ENCODE results near the gene IRX2.

The IRX2 gene

DNA sequence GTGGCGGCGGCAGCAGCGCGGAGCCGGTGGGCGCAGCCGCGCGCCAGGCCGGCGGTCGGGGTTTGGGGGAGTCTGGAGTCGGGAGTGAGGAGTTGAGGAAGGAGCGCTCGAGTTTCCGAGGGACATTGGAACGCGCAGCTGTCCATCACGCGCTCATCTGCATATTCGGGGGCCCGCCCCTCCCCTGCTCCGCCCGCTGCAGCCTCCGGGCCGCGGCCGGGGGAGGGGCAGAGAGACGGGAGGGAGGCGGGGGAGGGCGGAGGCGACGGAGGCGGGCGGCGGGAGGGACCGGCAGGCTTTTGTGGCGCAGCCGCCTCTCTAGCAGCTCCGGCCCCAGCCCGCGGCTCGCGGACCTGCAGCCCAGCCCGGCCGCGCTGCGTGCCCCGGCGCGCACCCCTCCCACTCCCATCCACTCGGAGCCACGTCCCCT is at the start of gene IRX2:
Gene IRX2, minus strand, starts transcription at position 86 of the 430 bp plus-strand sequence. CDS start 264 bp downstream, outside the sequence.
- no peak for FAIRE-seq

DNA sequence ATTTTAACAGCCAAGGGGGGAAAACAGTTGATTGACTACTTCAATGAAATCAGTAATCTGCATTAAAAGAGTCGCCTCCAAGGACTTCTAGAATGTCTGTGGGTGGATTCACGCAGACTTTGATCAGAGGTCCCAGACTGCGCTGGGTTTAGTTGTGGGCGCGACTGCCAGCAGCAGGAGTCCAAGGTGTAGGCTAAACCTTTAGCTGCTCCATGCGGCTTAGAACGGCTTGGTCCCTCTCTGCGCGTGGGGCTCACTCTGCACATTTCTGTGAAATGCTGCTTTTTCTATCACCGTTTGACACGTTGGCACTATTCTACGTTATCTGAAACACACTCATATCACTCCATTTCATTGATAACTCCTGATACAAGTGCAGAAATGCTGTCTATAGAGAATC is 48.6 kb upstream of the IRX2 start:
- FAIRE-seq: no peak

DNA sequence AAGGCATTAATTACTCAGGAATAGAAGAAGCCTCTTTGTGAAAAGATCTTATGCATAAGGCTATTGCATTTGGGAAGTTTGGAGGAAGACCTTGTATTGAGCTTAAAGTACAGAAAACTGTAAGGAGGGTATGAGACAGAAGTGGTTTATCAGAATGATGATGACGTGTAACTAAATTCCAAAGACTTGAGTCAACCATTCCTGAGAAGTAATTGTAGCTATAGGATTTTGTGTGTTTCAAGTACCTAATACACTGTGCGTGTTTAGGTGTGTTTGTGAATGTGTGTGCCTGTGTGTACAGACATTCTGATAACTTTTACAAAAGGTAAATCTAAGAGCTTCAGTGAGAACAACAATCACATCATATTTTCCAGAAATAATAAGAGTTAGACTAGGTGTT is 46.5 kb upstream of the IRX2 start:
- FAIRE-seq: no peak

DNA sequence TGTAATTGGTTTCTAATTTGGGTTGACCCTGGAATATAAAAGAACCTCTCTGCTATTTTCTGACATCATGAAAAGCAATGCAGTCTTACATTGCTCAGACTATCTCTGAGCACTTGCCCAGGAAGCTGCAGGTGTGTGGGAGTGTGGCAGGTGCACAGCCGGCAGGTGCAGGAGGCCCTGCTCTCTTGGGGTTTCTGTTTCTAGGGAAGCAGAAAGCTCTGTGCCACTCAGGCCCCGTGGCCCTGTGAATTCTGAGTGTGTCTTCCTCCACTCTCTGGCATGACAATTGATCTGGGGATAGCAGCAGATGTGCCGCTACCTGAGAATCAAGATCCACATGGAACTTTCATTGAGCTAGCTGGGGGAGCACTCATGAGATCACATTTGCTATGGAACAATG is 45.7 kb upstream of the IRX2 start:
- FAIRE-seq: no peak

DNA sequence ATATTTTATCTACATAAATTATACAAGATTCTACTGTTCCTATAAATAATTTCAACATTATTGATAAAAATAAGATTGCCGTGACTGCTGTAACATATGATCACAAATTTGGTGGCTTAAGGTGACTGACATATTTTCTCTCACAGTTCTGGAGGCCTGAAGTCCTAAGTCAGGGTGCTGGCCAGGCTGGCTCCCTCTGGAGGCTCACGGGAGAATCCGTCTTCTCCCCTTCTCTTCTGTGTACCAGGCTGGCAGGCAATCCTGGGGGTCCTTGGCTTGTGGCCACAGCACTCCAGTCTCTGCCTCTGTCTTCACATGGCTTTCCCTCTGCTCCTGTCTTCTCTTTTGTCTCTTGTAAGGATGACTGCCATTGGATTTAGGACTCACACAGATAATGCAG is 31.7 kb upstream of the IRX2 start:
- no peak for FAIRE-seq

DNA sequence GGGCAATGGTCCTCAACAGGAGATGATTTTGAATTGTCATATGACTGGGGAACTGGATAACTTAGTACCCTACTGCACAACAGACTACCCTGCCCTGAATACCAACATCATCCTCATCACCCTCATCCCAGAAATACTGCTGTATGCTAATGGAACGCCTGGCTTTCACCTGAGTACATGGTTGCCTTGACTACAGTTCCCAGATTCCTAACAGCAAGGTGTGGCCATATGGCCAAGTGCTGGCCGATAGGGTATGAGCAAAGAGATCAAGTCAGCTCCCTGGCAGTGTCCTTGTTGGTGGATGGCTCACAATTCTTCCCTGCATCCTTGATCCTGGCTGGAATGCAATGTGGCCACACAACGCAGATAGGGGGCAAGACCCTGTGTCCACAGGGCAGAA is 31.2 kb upstream of the IRX2 start:
- no peak for FAIRE-seq

DNA sequence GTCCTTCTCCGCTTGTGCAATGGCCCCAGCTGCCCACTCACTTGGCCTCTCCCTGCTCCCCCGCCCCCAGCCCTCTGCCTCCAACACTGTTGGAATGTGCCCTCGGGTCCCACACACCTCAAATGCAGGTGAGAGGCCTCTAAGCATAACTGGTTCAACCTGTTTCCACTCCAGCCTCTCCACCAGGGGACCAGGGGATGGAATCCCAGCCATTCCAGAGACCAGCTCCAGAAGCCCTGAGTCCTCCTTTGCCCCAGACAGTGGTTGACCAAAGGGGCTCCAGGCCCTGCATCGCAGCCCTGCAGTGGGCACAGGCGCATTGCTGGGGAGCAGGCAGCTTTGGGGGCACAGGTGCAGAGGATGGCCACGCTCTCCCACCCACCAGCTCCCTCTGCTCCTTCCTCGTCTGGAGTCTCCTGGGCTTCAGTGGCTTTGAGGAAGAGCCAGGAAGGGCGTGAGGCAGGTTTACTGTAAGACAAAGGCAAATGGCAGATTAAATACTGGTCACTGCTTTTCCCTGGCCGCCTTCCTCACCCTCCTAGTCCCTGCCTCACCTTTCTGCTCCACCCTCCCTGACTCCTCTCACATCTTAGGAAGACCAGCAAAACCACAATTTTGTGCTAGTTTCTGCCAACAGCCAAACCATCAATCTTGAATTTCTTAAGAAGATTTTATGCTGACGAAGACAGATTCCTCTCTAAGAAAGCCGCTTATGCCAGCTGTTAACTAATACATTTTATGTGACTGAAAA is 29.1 kb upstream of the IRX2 start:
- no peak for FAIRE-seq

DNA sequence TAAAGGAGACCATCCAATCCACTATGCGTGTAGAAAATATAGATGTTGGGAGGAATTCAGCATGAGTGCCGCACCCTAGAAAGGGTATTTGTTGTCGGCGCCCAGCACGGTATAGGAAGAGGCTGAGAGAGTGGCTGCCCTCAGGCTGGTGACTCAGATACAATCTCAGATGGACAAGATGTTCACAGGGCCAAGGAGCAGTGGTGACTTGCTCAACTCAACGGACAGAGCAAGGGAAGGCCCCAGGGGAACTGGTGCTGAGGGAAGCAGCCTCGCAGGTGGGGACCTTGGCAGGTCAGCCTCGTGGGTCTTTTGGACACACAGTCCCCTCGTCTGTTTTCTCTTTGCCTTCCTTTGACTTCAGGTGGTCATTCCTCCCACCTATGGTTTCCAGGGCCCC is 28.0 kb upstream of the IRX2 start:
- FAIRE-seq: no peak

DNA sequence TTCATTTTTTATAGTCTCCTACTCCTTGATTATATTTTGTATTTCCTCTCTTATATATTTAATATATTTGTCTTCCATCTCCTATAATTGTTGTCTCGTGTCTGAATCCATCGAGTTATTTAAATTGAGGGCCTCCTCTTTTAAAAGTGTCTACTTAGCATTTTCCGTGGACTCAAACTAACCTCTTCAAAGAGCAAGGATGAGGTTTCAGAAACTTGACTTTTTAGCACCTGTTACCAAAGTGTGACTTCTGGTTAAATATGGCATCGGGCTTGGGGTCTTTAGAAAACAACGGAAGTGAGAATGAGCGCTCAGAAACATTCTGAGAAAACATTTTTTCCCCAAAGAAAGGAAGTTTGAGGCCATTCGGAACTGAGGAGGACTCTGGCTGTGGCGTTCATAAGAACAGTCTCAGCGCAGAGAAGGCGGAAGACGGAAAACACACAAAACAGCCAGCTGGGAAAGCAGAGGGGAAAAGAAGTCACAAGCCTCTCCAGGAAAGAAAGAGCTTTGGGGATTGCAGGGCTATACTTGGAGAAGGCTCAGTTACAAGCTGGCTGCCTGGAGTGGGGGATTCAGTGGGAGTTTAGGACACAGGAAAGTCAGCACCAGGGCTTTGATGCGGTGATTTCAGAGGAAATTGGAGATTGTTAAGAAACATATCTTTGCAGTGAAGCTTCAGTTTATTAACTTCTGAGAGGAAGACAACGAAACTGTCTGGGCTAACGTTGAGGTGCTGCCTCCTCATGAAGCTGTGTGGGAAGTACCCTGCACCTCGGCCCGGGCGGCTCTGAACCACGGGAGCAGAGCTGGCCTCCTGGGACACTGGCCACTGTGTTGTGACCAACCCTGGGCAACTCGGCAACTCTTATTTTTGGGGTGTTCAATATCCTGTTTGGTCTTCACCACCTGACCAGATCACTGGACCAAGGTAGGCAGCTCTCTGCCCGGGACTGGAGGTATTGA is 25.1 kb upstream of the IRX2 start:
- no peak for FAIRE-seq

DNA sequence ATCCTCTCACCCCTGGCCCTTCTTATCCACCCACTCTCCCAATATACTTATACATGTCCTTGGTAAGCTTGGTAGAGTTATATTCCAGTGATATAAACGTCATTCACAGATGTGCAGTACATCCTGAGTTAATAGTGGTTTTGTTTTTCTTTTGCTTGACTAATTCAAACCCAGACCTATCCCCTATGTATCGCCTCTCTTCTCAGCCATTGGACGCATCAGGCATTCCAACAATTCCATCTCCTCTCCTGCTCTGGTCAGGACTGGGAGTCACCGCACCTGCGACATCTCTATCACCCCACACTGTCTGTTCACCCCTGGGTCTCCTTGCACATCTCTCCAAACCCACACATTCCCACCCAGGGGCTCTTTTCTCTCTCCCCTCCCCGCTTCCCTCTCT is 21.9 kb upstream of the IRX2 start:
- FAIRE-seq: no peak

DNA sequence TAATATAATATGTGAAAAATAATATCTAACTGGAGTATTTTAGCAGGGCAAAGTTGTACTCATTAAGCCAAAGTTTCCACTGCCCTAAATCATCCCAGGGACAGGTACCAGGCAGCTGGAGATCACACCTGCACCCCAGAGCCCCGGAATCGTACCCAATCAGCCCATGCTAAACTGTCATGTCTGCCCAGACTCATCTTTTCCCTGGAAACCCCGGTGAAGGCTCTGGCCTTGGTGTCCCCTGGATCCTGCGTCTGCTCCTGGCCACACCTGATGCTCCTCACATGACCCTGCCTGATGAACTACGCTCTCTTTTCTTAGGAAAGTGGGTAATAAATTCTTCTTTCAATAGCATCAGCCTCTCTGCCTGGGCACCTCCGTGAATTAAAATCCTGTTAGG is 15.6 kb upstream of the IRX2 start:
- no peak for FAIRE-seq

DNA sequence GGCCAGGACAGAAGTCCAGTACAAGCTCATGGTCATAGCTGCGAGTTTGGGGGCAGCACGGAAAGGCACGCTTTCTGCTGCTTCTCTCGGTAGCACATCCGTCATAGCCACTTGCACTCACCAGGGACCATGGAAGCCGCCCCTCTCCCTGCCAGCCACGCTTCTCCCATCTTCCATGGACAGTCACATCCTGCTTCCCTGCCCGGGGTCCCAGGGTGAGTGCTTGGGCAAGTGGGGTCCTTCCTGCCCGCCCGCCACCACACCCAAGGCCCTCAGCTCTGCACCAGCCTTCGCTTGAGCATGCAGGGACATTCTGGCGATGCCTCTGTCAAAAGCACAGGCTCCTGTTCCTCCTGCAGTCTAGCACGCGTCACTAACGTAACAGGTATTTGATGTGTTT is 13.1 kb upstream of the IRX2 start:
- no peak for FAIRE-seq

DNA sequence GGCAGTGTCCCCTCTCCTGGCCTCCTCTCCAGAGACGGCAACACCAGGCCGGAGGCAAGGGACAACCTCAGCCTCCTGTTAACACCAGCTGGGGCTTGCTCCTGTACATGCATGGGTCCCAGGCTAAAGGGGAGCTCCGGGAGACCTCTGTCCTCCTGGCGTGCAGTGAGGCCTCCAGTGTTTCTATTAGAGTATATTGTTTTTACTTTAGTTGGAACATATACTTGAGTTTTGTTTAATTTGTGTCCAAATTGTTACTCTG is 12.0 kb upstream of the IRX2 start:
- no peak for FAIRE-seq

DNA sequence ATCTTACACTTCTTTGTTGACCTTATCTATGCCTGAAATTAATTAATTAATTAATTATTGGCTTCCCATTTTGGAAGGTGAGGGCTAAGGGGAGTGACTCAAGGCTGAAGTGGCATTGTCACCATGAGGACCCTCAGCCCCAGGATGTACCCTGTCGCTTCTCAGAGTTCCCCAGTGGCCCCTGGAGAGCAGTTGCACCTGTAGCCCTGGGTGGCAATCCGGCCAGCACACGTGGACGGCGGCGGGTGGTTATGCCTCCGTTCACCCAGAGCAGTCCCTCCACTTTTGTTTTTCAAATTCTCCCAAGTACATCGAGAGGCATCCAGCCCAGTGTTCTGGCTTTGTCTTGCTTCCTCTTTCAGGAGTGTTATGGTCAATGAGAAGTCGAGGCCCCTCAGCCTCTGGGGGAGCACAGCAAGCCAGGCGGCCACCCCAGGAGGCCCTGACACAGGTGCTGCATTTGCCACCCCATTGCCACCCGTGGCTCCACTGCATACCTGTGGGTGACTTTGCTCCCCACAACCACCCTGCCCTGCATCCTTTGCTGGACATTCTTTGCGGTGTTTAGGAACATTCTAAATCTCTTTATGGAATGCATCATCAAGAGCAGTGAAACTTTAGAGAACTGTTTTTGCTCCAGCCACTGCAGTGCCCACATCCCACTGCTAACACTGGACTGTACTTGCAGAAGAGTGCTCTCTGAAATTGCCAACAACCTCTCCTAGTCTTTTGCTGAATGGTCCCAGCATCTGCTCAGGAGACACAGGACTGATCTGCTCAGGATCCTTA is 11.5 kb upstream of the IRX2 start:
- FAIRE-seq: no peak

DNA sequence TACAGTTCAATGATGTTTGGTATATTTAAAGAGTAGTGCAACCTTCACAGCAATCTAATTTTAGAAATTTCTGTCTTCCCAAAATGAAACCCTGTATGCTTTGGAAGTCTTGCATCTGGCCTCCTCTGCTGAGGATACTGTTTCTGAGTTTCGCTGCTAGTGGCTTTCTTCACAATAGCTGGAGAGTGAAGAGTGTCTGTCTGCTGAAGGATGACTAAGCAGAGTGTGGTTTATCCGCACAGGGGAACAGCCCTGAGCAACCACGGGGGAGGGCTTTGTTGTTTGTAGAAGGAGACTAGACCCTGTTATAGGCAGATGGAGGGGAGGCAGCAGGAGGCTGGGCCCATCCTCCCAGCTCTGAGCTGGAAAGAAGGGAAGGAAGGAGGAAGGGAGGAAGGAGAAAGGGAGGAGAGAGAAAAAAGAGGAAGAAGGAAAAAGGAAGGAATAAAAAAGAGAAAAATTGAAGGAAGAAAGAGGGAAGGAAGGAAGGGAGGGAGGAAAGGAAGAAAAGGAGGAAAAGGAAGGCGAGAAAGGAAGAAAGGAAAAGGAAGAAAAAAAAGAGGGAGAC is 10.5 kb upstream of the IRX2 start:
- FAIRE-seq: no peak

DNA sequence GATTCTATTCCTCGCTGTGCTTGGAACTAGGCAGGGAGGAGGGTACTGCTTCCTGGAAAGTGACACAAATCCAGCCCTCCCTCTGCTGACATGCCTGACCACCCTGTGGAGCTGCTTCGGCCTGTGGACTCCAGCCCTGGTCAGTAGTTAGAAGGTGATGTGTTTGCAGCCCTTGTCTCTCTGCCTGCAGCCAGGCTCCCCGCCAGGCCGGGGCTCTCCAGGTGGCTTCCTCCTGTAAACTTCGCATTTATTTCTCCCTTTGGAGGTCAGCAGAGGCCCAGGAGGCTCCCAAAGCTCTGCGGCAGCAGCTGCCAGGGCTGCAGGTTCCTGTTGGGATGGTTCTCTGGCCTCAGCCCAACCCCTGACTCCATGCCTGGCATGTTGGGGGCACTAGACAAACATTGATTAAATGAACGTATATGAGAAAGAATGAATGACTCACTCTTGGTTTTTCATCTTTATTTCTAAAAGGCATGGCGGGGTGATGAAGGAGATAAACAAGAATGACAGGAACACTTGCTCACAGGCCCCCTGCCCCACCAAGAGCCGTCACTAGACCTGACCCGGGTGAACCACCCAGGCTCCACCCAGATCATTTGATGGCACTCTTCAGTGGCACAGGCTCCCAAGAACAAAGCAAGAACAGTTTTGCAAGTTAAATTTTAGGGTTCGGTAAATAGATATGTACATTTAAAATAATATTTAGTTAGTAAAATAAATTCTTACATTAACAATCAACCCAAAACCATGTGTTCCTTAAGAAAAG is 8.4 kb upstream of the IRX2 start:
- FAIRE-seq: no peak

DNA sequence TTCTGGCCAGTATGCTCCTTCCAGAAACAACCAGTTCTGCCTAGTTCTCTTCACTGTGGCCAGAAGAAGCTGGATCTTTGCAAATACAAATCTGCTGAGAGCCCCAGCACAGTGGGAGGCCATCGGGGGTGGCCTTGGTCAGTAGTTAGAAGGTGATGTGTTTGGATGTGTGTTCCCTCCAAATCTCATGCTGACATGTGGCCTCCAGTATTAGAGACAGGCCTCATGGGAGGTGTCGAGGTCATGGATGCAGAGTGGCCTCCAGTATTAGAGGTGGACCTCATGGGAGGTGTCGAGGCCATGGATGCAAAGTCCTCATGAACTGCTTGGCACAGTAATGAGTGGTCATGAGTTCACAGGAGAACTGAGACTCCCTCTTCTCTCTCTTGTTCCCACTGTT is 7.6 kb upstream of the IRX2 start:
- FAIRE-seq: no peak

DNA sequence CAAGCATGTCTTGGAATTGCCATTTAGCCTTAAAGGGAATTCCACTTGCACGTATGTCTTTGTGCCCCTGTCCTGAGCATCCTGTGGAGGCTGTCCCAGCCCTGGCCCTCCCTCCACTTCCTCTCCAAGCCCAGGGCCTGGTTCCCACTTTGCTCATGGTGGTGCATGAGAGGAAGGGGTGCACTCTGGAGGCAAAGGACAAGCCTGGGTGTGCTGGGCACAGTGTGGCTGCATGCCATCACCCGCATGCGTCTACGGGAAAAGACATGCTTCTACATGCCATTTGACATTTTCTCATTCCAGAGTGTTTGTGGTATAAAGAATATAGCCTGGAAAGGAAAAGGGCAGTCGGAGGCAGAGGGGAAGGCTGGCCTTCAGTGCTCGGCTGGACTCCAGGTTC is 7.2 kb upstream of the IRX2 start:
- no peak for FAIRE-seq

DNA sequence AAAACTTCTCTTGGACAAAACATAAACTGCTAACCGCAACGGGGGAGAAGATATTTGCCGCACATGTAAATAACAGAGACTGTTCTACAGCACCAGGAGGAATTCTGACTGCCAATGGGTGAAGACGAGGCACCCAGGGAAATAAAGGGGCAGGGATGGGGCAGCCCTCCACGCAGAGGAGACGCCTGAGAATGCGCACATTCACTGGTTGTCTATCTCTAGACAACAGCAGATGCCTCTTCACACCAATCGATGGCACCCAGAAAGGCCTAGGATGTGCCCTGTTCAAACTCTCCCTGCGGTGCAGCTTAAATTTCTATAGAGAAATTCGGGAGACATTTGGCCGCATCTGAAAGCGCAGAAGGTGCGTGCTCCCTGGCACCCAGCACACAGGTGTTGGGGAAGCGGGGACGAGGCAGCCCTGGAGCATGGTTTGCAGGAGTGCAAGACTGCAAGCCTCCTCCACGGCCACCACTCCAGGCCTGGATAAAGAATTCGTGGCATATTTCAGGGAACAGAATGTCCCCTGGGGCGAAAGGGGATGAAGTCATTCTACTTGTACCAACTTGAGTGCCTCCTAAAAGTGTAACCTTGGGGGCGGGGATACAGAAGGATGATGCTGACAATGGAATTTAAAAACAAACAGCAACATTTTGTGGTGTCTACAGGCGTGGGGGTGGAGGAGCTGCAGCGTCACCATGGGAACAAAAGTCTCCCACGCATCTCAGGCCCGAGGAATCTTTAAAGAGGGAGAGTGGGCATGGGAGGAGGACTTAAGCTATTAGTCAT is 6.3 kb upstream of the IRX2 start:
- no peak for FAIRE-seq

DNA sequence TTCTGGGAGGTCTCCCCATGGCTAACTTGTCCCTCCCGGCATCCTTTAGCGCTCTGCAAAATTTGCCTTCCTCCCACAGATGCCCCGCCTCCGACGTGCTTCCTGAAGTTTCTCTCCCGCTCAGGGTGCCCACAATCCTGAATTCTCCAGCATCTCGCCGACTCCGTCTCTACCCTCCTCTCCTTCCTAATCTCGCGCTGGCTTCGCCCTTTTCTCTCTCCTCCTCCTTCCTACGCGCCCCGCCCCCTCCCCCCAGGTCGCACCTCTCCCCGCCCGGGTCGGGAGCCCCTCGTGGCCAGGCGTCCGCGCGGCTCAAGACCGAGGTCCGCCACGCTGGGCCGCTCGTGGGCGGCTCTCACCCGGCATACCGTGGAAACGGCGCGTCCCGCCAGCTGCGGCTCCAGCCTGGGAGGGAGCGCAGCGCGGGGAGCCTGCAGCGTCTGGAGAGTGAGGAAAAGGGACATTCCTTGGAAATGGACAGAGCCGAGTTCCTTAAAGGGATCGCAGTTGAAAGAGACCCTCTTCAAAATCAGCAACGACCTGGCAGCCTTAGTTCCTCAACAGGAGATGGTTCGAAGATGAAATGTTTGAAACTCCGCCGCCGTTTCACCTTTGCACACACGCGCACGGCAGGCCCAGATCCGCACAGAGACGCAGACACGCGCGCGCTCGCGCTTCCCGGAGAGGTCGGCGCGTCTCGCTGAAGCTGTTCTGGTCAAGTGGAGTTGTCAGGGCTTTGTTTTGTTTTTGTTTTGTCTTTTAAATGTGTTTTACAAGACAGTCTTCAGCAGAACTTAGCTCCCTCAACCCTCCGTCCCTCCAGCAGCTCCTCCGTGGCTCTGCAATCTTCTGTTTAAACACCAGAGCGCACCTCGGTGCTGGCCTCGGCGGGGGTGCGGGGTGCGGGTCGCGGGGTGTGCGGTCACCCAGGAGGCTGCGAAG is 5.0 kb upstream of the IRX2 start:
- no peak for FAIRE-seq

Measured in G401.6 (cell line).